ENCODE results near the gene PPP1CA.

PPP1CA gene

GRCh38 chr11:67379061-67380058 is 22.3 kb downstream of the PPP1CA start:
- no peak for DNase-seq

DNA sequence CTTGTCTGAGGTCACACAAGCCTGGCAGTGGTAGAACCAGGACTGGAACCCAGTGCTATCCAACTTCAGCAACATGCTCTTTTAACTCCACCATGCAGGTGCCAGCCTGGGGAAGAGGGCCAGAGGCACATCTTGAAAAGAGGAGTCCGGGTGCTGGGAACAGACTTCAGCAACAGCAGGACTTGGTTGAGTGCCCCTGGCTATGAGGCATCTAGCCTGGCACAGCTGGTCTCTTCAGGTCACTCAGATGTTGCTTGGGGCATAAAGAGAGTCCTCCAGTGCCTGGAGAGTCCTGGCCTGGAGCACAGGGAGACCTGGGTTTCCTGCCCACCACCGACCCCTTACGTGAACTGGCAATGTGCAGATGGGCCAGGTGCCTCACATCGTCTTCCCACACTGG is 23.1 kb downstream of the PPP1CA start:
- DNase-seq: no peak

DNA sequence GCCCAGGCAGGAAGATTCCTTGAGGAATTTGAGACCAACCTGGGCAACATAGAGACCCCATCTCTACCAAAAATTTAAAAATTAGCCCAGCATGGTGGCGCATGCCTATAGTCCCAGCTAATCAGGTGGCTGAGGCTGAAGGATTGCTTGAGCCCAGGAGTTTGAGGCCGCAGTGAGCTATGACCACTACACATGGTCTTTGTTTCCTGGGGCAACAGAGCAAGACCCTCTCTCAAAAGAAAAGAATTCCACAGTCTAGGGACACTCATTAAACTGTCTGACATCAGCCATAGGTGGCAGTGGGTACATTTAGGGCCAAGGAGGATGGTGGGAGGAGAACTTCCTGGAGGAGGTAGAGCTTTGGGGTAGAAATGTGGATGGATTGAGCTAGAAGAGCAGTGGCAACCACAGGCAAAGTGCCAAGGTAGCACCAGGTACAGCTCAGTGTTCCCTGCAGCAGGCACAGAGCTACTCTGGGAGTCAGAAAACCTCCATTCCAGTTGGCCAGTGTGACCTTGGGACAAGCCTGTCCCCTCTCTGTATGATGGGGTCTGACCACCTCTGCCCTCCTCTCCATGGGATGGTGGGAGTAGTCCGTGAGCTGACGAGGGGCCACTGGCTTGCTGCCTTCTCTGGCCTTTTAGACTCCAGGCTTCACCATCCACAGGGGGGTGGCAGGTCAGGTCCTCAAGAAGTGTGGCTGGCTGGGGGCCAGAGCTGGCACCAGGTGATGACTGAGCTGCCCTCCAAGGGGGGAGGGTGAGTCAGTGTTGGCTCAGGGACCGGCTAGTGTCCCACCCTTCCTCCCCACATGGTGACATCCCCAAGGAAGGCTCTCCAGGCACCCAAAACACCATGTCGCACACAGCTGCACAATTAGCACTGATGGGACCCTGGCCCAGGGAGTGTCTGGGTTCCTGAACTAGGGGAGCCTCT is 24.5 kb downstream of the PPP1CA start:
- no peak for DNase-seq

DNA sequence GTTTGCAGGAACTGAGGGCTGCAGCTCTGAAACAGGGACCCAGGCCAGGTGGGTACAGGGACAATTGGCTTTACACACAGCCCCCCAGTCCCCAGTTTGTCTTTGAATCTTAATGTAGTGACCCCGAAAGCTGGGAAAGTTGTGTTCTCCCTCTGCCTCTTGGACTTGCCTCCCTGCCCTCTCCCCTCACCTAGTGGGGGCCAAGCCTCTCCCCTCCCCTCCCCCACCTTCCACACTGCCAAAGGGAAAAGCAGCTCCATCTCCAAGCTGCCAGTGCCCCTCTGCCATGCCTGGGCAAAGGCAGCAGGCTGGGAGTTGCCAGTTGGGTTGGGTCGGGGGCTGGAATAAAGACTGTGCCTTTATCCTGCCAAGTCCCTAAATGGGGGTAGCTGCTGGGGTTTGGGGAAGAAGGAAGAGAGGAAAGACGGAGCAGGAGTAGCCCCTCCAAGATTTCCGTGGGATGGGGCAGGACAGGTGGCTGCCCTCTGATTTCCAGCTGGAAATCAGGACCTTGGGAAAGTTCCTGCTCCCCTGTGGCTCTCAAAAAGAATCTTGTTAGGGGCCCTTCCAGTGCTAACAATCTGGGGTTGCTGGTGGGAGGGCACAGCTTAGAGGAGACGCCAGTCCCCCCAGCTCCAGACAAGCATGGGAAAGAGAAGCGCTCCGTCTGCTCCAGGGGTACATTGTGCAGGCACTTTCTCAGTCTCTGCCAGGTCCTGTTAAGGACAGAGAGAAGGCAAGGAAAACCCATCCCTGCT is 25.4 kb downstream of the PPP1CA start:
- DNase-seq: no peak

- no peak for DNase-seq
Observed at GRCh38 chr11:67375320-67376055, 26.2 kb downstream of the PPP1CA start.

DNA sequence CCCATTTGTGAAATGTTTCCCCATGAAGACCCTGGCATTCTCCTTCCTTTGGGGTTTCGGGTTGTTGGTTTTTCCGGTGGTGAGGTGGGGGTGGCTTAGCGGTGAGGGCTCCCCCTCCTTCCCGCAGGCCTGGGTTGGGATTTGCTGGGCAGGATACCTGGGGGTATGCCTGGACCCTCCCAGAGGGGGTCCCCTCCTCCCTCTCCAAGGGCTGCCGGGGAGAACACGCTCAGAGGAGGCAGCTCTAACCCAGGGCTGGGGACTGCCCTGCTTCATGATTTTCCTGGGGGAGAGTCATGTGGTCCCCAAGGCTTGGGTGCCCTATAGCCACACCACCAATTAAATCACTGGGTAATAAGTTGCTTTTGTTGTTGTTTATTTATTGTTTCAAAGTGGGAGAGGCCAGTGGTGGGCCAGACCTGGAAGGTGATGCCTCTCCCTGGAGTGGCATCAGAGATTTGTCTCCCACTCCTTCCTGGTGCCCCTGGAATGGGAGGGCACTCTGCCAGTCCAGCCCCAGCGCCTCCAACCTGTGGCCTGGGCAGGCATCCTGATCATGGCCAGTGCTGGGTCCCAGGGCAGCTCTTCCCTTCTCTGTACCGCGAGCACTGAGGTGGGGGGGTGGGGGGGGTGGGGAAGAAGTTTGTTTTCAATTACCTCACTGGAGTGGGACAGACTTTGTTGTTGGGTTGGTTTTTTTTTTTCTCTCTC is 26.9 kb downstream of the PPP1CA start:
- no peak for DNase-seq

DNA sequence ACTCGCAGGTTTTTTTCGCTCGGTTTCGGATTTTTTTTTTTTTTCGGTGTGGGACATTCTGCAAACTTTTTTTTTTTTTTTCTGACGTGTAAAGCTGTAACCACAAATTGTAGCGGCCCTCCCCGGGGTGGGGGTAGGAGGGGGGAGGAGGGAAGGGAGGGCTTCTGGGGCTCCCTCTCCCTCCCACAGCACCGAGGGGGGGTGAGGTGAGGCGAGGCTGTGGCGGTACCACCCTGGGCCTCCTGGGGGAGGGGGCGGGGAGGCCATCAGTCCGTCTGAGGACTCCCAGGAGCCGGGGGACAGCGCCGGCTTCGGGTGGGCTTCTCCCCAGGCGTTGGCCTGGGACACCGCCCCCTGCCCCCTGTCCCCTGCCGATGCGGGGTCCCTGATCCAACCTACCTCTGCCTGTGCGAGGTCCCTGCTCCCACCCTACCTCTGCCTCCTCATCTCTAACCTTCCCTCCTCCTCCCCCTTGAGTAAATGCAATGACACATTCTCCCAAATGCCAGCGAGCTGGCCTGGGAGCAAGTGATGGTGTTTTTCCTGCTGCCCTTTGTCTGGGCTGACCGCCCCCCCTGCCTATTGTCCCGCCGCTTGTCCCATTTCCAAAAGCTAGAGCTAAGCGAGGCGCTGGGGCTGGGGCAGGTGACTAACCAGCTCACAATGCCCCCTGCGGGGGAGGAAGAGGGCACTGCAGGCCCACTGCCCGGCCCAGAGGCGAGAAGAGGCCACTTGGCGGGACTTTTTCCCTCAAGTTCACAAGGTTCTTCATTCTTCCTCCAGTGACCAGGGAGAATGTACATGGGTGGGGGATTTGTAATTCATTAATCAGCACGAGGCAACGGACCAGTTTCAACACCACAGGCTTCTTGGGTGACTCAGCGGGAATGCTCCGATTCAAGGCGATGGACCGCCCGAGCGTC is 27.7 kb downstream of the PPP1CA start:
- DNase-seq: no peak

- DNase-seq: peak; percentile 26
Observed at GRCh38 chr11:67372993-67373647, 28.5 kb downstream of the PPP1CA start, which contains the start of gene CLCF1. Gene CLCF1 (minus strand): TSS chr11:67373598. CDS start chr11:67373539, 59 bp downstream.

GRCh38 chr11:67372321-67372992 is 29.2 kb downstream of the PPP1CA start:
- DNase-seq: no peak

- DNase-seq: no peak
Observed at GRCh38 chr11:67371911-67372320, 29.7 kb downstream of the PPP1CA start.

- peak; percentile 18 for DNase-seq
Observed at GRCh38 chr11:67371189-67371910, 30.3 kb downstream of the PPP1CA start.

- no peak for DNase-seq
Observed at GRCh38 chr11:67370351-67371076, 31.1 kb downstream of the PPP1CA start.

DNA sequence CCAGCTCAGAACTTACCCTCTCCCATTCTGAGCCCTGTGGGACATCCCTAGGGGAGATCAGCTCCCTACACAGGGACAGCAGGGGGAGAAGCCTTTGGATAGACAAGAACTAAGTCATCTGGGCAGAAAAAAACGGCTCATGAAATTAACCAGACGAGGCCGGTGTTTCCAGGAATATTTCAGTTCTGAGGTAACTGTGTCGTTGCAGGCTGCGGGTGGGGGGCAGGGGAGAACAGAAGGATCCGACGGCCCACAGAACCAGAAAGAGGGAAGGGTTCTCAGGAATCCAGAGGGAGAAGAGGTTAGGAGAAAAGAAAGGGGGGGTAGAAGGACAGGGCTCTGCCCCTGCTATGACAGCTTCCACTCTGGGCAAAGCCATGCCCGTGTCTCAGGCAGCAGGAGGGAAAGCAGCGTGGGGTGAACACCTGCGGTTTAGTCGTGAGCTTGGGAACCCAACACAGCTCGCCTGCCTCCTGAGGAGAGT is 31.8 kb downstream of the PPP1CA start:
- DNase-seq: no peak

- DNase-seq: no peak
Observed at GRCh38 chr11:67369275-67369674, 32.4 kb downstream of the PPP1CA start.

DNA sequence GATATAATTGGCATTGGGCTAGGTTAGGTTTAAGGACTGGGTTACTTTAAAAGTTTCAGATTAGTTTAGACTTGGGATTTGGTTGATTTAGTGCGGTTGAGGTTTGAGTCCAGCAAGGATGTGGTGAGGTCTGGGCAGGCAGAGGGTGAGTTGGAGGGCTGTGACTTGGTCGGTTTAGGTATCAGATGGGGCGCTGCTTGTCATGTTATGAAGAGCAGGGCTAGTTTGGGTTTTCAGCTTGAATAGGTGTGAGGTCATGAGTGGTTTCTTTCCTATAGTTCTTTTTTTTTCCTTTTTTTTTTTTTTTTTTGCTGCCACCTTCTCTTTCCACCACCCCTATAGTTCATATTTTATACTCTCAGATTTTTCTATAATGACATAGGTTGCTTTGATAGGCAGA is 33.0 kb downstream of the PPP1CA start:
- no peak for DNase-seq

GRCh38 chr11:67367761-67368227 is 33.9 kb downstream of the PPP1CA start:
- no peak for DNase-seq
